ENCODE measurements around the gene PROSER3.
A peak's percentile ranks its signal among the peaks of the same experiment; 100 is the strongest.

PROSER3 gene

DNA sequence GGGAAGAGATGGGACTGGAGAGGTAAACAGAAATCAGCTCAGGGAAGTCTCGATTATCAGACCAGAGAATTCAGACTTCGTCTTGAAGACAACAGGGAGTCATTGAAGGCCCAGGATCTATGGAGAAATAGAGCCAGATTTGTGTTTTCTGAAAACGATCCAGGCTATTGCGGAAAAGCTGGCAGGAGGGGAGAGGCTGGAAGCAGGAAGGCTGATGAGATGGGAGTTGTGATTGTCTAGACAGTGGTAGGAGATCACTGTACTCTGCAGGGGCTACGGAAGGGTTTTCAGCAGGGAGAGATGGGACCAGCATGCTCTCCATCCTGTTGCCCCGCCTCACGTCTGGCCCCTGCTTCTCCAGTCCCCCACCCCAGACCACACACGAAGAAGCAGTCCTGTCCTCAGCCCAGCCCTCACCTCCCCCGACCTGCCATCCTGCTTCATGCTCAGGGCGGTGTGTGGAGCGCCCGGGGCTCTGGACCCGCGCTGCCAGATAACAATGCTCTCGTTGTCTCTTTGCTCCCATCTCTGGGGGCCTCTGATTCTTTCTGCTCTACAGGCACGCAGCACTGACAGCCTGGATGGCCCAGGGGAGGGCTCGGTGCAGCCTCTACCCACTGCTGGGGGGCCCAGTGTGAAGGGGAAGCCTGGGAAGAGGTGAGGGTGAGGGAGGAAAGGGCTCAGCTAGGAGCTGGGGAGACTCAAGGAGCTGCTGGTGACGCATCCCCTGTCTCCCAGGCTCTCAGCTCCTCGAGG lies 19.3 kb downstream of the PROSER3 start:
- no peak for DNase-seq (ENCODE audit: low spot score)

DNA sequence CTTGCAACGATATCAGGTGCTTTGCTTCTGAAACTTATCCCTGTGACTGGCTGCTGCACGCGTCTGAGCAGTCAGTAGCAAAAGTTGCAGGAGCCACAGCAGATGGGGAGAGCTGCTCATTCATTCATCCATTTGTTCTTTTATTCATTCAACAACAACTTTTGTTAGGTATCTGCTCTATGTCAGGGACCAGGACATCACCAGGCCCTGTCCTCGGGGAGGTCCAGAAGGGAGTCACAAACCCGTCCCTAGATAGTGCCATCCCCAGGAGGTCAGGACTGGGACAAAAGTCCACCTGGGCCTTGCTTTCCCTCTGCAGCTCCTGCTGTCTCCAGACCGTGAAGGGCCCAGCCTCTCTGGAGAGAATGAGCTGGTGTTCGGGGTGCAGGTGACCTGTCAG lies 20.0 kb downstream of the PROSER3 start:
- DNase-seq (ENCODE audit: low spot score) = no peak

- no peak for DNase-seq (ENCODE audit: low spot score)
Observed at GRCh38 chr19:35779033-35779432, 21.1 kb downstream of the PROSER3 start.

DNA sequence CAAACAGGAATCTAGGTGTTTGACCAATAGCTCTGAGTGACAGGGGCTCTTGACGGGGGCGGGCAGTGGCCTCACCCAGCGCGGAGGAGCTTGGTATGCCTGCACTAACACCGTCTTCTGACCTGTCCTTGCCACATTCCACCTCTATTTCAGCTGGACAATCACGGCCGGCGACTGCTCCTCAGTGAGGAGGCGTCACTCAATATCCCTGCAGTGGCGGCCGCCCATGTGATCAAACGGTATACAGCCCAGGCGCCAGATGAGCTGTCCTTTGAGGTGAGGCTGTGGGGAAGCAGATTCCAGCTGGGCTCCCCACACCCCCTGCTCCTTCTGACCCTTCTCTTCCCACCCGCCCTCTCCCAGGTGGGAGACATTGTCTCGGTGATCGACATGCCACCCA lies 22.1 kb downstream of the PROSER3 start:
- DNase-seq (ENCODE audit: low spot score) = no peak

GRCh38 chr19:35780717-35781116 lies 22.7 kb downstream of the PROSER3 start:
- DNase-seq (ENCODE audit: low spot score) = no peak

- DNase-seq (ENCODE audit: low spot score) = no peak
Observed at GRCh38 chr19:35781650-35782049, 23.7 kb downstream of the PROSER3 start.

GRCh38 chr19:35782589-35782988 lies 24.6 kb downstream of the PROSER3 start:
- no peak for DNase-seq (ENCODE audit: low spot score)

GRCh38 chr19:35783469-35784434 lies 25.8 kb downstream of the PROSER3 start:
- no peak for DNase-seq (ENCODE audit: low spot score)

DNA sequence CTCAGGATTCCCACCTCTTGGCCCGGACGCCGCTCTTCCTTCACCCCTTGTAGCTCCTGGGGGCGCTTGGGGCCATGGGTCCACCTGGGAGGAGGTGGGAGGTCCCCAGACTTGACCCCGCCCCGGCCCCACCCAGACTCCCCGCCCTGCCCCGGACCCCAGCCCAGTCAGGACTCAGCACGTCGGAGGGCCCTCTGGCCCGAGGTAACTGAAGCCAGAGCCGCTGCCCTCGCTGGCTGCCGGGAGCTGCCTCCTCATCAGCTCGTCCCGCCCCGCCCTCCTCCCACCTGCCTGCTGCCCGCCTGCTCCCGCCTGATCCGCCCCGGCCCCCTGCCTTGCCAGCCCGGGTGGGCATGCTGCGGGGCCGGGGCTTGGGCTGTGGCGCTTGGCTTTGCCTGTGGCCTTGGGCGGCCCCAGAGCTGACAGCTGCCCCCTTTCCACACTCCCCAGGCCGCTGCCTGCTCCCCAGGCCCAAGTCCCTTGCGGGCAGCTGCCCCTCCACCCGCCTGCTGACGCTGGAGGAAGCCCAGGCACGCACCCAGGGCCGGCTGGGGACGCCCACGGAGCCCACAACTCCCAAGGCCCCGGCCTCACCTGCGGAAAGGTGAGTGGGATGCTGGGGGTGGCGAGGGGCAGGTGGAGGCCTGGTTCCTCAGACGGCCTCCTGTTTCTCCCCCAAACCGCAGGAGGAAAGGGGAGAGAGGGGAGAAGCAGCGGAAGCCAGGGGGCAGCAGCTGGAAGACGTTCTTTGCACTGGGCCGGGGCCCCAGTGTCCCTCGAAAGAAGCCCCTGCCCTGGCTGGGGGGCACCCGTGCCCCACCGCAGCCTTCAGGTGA lies 26.7 kb downstream of the PROSER3 start:
- DNase-seq (ENCODE audit: low spot score) = no peak

DNA sequence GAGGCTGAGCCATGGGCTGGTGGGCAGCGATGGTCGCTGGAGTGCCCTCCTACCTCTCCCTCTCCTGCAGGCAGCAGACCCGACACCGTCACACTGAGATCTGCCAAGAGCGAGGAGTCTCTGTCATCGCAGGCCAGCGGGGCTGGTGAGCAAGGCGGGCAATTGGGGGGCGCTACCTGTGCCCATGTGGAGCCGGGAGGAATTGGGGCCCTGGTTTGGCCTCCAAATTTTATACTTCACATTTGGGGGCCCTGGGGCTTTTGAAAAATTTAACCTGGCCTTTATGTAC lies 27.3 kb downstream of the PROSER3 start:
- no peak for DNase-seq (ENCODE audit: low spot score)

DNA sequence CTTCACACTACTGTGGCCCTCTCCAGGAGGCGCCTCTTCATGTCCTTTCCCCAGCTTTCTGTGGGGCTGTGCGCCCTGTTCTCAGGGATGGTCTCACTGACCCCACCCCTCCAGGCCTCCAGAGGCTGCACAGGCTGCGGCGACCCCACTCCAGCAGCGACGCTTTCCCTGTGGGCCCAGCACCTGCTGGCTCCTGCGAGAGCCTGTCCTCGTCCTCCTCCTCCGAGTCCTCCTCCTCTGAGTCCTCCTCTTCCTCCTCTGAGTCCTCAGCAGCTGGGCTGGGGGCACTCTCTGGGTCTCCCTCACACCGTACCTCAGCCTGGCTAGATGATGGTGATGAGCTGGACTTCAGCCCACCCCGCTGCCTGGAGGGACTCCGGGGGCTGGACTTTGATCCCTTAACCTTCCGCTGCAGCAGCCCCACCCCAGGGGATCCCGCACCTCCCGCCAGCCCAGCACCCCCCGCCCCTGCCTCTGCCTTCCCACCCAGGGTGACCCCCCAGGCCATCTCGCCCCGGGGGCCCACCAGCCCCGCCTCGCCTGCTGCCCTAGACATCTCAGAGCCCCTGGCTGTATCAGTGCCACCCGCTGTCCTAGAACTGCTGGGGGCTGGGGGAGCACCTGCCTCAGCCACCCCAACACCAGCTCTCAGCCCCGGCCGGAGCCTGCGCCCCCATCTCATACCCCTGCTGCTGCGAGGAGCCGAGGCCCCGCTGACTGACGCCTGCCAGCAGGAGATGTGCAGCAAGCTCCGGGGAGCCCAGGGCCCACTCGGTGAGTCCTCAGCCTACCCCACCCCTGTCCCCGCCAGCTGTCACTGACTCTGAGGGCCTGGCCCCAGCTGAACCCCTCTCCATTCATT lies 28.6 kb downstream of the PROSER3 start:
- DNase-seq (ENCODE audit: low spot score) = no peak

- no peak for DNase-seq (ENCODE audit: low spot score)
Observed at GRCh38 chr19:35787227-35787799, 29.3 kb downstream of the PROSER3 start.

DNA sequence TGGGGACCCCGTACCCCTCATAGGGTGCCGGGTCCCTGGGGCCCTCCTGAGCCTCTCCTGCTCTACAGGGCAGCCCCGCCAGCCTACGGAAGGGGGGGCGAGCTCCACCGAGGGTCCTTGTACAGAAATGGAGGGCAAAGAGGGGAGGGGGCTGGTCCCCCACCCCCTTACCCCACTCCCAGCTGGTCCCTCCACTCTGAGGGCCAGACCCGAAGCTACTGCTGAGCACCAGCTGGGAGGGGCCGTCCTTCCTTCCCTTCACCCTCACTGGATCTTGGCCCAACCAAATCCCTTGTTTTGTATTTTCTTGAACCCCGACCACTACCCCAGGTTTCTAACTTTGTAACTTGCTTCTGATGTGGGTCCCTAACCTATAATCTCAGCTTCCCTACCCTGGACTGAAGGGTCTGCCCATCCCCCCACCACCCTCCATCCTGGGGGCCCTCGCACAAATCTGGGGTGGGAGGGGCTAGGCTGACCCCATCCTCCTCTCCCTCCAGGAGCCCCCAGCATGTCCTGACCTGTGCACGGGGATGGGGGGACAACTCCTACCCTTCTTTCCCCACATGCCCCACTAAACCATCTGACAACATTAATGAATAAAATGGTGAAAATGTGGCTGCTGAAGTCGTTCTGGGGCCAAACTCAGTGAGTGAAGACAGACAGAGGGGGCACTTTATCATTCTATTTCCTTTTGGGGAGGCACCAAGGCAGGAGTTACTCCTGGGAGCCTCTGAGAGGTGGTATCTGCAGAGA lies 30.4 kb downstream of the PROSER3 start:
- DNase-seq (ENCODE audit: low spot score) = no peak

- no peak for DNase-seq (ENCODE audit: low spot score)
Observed at GRCh38 chr19:35789195-35789977, 31.4 kb downstream of the PROSER3 start.

DNA sequence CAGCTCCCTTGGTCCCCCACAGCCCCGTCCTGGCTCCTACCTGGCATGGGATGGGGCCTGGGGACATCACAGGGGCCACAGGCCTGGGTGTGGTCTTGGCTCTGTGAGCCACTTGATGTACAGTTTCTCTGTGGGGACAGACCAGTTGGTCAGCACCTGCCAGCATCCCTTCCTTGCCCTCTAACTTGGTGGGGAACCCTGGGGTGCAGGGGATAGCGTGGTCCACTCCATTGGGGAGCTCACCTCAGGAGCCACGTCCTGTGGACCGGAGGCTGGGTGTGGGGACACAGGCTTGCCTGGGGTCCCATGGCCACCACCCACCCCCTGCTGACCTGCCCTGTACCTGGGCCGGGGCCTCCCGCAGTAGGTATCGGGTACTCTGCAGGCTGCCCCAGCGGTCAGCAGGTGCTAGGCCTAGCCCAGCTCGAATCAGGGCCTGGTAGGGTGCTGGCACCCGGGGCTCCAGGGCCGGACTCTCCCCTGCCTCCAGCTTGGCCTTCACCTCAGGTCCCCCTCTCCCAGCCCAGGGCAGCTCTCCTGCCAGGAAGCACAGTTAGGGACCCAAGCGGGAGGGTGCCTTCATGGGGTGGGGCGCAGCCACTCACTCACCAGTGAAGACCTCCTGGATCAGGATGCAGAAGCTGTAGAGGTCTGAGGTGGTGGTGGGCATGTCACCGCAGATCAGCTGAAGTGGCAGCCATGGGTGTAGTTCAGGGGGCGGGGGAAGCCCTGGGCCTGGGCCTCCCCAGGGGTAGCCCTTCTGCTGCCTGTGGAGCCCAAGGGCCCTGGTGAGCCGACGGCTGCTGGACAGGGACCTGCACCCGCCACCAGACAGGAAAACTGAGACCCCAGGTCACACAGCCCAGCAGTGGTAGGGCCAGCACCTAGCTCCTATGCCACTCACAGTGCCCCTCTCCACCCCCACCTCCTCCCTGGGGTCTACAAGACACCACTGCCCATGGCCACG lies 32.3 kb downstream of the PROSER3 start:
- DNase-seq (ENCODE audit: low spot score) = no peak

GRCh38 chr19:35790981-35791813 lies 33.2 kb downstream of the PROSER3 start:
- DNase-seq (ENCODE audit: low spot score) = peak; percentile 73

DNA sequence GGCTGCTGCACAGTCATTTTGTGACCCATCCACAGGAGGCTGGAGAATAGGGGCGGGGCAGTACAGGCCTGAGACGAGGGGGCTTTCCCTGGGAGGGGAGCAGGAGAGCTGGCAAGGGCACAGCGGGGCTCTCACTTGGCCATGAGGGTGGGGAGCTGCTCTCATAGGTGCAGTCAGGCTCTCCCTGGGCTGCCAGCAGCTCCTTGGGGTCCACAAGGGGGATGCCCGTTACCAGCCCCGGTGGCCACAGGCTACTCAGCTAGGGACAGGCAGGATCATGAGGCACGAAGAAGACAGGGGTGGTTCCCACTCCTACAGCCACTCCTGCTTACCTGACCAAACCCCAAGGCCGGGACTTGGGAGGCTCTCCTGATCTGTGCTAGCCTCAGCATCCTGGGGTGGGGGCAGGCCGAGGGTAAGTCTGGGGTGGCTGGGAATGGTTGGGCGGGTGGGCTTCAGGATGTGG lies 33.9 kb downstream of the PROSER3 start:
- no peak for DNase-seq (ENCODE audit: low spot score)

All from D341Med (cell line).